Astrocyte (in vitro differentiated cells and primary cell): Measurements from ENCODE around the gene MAST3.

ENCODE experiments used
- EZH2 ChIP-seq: IDR thresholded peaks from 2 replicates; pipeline ENCODE4 v1.6.1; 2012; ENCODE audit warnings: mild to moderate bottlenecking, low read length, inconsistent platforms; ENCODE audit not compliant: insufficient read depth
- TF ChIP-seq, protein P1 (sequence below): IDR thresholded peaks from 2 replicates; pipeline ENCODE4 v1.5.1; 2011; ENCODE audit warnings: low read depth, mild to moderate bottlenecking, inconsistent platforms, low read length, moderate library complexity; ENCODE audit not compliant: insufficient read depth

DNA sequence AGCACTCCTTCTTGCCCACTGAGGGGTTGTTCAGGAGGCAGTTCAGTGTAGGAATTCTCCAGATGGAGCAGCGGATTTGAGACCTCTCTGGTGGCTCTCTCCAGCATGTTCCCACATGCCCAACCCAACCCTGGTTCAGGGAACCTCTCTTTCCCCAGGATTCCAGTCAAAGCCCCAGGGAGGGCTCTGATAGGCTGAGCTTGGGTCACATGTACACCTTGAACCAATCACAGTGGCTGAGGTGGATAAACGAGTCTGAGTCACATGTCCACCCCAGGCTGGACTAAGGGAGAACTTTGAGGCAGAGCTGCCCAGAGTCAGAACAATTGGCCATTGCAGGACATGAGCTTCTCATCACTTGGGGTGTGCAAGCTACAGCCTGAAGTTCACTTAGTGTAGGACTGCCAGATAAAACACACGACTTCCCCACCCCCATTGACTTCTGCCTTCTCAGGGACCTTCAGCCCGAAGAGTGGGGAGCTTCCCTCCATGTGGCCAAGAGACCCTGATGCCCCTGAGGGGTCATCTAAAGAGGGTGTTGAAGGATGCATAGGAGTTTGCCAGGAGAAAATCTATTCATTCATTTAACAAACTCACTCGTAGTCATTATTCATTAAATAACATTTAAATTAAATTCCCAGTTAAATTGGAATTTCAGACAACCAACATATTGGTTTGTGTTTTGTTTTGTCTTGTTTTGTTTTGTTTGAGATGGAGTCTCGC is 4.0 kb upstream of the MAST3 start:
- TF ChIP-seq, protein P1, sequence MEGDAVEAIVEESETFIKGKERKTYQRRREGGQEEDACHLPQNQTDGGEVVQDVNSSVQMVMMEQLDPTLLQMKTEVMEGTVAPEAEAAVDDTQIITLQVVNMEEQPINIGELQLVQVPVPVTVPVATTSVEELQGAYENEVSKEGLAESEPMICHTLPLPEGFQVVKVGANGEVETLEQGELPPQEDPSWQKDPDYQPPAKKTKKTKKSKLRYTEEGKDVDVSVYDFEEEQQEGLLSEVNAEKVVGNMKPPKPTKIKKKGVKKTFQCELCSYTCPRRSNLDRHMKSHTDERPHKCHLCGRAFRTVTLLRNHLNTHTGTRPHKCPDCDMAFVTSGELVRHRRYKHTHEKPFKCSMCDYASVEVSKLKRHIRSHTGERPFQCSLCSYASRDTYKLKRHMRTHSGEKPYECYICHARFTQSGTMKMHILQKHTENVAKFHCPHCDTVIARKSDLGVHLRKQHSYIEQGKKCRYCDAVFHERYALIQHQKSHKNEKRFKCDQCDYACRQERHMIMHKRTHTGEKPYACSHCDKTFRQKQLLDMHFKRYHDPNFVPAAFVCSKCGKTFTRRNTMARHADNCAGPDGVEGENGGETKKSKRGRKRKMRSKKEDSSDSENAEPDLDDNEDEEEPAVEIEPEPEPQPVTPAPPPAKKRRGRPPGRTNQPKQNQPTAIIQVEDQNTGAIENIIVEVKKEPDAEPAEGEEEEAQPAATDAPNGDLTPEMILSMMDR: no peak
- no peak for TF ChIP-seq EZH2
